ENCODE results near the gene GALNT9.

Gene GALNT9

GRCh38 chr12:132179431-132180362 lies 149.7 kb downstream of the GALNT9 start:
- FAIRE-seq, result no peak

GRCh38 chr12:132178801-132179401 lies 150.5 kb downstream of the GALNT9 start:
- no peak for FAIRE-seq

GRCh38 chr12:132178316-132178715 lies 151.1 kb downstream of the GALNT9 start:
- no peak for FAIRE-seq

- no peak for FAIRE-seq
These were observed 152.4 kb downstream of the GALNT9 start for GRCh38 chr12:132176920-132177551.

GRCh38 chr12:132176385-132176919 lies 152.9 kb downstream of the GALNT9 start:
- FAIRE-seq, result no peak

GRCh38 chr12:132175496-132176384 lies 153.6 kb downstream of the GALNT9 start:
- FAIRE-seq, result no peak

GRCh38 chr12:132174839-132175490 lies 154.4 kb downstream of the GALNT9 start:
- FAIRE-seq, result no peak

GRCh38 chr12:132174015-132174838 lies 155.2 kb downstream of the GALNT9 start:
- FAIRE-seq, result no peak

GRCh38 chr12:132173135-132174014 lies 156.0 kb downstream of the GALNT9 start:
- no peak for FAIRE-seq

- no peak for FAIRE-seq
These were observed 156.8 kb downstream of the GALNT9 start for GRCh38 chr12:132172619-132173018.

GRCh38 chr12:132171968-132172521 lies 157.3 kb downstream of the GALNT9 start:
- no peak for FAIRE-seq

GRCh38 chr12:132171293-132171967 lies 158.0 kb downstream of the GALNT9 start:
- no peak for FAIRE-seq

- no peak for FAIRE-seq
These were observed 158.6 kb downstream of the GALNT9 start for GRCh38 chr12:132170637-132171292.

- FAIRE-seq, result no peak
These were observed 159.2 kb downstream of the GALNT9 start for GRCh38 chr12:132170094-132170636.

- FAIRE-seq, result no peak
These were observed 160.0 kb downstream of the GALNT9 start for GRCh38 chr12:132169376-132169775.

GRCh38 chr12:132168311-132169031 lies 160.9 kb downstream of the GALNT9 start:
- FAIRE-seq, result no peak

- FAIRE-seq, result no peak
These were observed 161.6 kb downstream of the GALNT9 start for GRCh38 chr12:132167611-132168310.
